ENCODE results near the gene MAT2B.

DNA sequence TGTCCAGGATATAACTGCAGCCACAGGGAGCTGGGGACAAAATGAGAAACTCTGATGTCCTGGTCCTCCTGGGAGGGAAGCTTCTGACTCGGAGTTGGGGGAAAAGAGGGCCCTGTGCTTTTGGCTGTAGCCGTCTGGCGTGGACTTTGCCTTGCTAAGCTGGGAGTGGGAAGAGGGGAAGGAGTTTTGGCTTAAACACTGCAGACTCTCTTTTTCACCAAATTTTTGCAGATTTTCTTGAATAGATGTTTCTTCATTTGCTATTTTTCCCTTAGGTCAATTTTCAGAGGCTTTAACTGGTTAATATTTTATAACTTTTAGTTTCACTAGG, 15.7 kb upstream of the MAT2B start:
- TF ChIP-seq CEBPB (IDR thresholded peaks at IDR 0.05; ENCODE audit: low read depth, low read length), result no peak
- no peak for TF ChIP-seq POLR2AphosphoS5 (IDR thresholded peaks at IDR 0.05; ENCODE audit: low read depth, low read length)
- TF ChIP-seq ZNF274 (IDR thresholded peaks at IDR 0.05; ENCODE audit: borderline replicate concordance, extremely low read depth, low read length), result no peak
- TF ChIP-seq, protein P1, sequence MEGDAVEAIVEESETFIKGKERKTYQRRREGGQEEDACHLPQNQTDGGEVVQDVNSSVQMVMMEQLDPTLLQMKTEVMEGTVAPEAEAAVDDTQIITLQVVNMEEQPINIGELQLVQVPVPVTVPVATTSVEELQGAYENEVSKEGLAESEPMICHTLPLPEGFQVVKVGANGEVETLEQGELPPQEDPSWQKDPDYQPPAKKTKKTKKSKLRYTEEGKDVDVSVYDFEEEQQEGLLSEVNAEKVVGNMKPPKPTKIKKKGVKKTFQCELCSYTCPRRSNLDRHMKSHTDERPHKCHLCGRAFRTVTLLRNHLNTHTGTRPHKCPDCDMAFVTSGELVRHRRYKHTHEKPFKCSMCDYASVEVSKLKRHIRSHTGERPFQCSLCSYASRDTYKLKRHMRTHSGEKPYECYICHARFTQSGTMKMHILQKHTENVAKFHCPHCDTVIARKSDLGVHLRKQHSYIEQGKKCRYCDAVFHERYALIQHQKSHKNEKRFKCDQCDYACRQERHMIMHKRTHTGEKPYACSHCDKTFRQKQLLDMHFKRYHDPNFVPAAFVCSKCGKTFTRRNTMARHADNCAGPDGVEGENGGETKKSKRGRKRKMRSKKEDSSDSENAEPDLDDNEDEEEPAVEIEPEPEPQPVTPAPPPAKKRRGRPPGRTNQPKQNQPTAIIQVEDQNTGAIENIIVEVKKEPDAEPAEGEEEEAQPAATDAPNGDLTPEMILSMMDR (IDR thresholded peaks at IDR 0.05; ENCODE audit: control extremely low read depth in 1 of 3, insufficient read depth in 1 of 3, low read depth in 1 of 3, low read length in 3 of 3), result no peak
- TF ChIP-seq RFX5 (IDR thresholded peaks at IDR 0.05; ENCODE audit: borderline replicate concordance, low read depth, low read length), result no peak
- no peak for TF ChIP-seq EZH2 (IDR thresholded peaks at IDR 0.05; ENCODE audit: low read depth, low read length, severe bottlenecking)
- no peak for TF ChIP-seq BRCA1 (IDR thresholded peaks at IDR 0.05; ENCODE audit: low read depth, low read length)
- TF ChIP-seq SRF (IDR thresholded peaks at IDR 0.05; ENCODE audit: low read depth, low read length), result no peak
- TF ChIP-seq TBP (IDR thresholded peaks at IDR 0.05; ENCODE audit: low read depth, low read length), result no peak
- TF ChIP-seq RAD21 (IDR thresholded peaks at IDR 0.05 in 1 of 2, conservative IDR thresholded peaks at IDR 0.05 in 1 of 2; ENCODE audit: low read depth in 2 of 2, low read length in 2 of 2), result no peak
- no peak for TF ChIP-seq BCL11A (IDR thresholded peaks at IDR 0.05; ENCODE audit: low read depth in 2 of 2, low read length in 2 of 2)
- TF ChIP-seq, protein P2, sequence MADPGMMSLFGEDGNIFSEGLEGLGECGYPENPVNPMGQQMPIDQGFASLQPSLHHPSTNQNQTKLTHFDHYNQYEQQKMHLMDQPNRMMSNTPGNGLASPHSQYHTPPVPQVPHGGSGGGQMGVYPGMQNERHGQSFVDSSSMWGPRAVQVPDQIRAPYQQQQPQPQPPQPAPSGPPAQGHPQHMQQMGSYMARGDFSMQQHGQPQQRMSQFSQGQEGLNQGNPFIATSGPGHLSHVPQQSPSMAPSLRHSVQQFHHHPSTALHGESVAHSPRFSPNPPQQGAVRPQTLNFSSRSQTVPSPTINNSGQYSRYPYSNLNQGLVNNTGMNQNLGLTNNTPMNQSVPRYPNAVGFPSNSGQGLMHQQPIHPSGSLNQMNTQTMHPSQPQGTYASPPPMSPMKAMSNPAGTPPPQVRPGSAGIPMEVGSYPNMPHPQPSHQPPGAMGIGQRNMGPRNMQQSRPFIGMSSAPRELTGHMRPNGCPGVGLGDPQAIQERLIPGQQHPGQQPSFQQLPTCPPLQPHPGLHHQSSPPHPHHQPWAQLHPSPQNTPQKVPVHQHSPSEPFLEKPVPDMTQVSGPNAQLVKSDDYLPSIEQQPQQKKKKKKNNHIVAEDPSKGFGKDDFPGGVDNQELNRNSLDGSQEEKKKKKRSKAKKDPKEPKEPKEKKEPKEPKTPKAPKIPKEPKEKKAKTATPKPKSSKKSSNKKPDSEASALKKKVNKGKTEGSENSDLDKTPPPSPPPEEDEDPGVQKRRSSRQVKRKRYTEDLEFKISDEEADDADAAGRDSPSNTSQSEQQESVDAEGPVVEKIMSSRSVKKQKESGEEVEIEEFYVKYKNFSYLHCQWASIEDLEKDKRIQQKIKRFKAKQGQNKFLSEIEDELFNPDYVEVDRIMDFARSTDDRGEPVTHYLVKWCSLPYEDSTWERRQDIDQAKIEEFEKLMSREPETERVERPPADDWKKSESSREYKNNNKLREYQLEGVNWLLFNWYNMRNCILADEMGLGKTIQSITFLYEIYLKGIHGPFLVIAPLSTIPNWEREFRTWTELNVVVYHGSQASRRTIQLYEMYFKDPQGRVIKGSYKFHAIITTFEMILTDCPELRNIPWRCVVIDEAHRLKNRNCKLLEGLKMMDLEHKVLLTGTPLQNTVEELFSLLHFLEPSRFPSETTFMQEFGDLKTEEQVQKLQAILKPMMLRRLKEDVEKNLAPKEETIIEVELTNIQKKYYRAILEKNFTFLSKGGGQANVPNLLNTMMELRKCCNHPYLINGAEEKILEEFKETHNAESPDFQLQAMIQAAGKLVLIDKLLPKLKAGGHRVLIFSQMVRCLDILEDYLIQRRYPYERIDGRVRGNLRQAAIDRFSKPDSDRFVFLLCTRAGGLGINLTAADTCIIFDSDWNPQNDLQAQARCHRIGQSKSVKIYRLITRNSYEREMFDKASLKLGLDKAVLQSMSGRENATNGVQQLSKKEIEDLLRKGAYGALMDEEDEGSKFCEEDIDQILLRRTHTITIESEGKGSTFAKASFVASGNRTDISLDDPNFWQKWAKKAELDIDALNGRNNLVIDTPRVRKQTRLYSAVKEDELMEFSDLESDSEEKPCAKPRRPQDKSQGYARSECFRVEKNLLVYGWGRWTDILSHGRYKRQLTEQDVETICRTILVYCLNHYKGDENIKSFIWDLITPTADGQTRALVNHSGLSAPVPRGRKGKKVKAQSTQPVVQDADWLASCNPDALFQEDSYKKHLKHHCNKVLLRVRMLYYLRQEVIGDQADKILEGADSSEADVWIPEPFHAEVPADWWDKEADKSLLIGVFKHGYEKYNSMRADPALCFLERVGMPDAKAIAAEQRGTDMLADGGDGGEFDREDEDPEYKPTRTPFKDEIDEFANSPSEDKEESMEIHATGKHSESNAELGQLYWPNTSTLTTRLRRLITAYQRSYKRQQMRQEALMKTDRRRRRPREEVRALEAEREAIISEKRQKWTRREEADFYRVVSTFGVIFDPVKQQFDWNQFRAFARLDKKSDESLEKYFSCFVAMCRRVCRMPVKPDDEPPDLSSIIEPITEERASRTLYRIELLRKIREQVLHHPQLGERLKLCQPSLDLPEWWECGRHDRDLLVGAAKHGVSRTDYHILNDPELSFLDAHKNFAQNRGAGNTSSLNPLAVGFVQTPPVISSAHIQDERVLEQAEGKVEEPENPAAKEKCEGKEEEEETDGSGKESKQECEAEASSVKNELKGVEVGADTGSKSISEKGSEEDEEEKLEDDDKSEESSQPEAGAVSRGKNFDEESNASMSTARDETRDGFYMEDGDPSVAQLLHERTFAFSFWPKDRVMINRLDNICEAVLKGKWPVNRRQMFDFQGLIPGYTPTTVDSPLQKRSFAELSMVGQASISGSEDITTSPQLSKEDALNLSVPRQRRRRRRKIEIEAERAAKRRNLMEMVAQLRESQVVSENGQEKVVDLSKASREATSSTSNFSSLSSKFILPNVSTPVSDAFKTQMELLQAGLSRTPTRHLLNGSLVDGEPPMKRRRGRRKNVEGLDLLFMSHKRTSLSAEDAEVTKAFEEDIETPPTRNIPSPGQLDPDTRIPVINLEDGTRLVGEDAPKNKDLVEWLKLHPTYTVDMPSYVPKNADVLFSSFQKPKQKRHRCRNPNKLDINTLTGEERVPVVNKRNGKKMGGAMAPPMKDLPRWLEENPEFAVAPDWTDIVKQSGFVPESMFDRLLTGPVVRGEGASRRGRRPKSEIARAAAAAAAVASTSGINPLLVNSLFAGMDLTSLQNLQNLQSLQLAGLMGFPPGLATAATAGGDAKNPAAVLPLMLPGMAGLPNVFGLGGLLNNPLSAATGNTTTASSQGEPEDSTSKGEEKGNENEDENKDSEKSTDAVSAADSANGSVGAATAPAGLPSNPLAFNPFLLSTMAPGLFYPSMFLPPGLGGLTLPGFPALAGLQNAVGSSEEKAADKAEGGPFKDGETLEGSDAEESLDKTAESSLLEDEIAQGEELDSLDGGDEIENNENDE (IDR thresholded peaks at IDR 0.05; ENCODE audit: insufficient replicate concordance, low read length), result no peak
- TF ChIP-seq POLR2A (IDR thresholded peaks at IDR 0.05; ENCODE audit: control extremely low read depth in 1 of 2, low read depth in 2 of 2, low read length in 2 of 2), result no peak
